Dermis microvascular lymphatic vessel endothelial cell (primary cell): ENCODE measurements around the gene OR2A7. TPM values are rescaled to one million over a fixed set of nuclear protein-coding genes. Genes with fewer than 3 reads are reported as not detected.
"Not testable (repeated sequence)": the region's sequence is repeated elsewhere in the genome, so short reads cannot be mapped to it uniquely, and the experiment has no call there.

Experiments
- DNase-seq, 2 donors: peaks; one replicate each; pipeline versions ENCODE4 v3.0.0 to v3.0.0-alpha.2; 2010; ENCODE audit warnings: low read depth in 2 of 2
- total RNA-seq: library from RNA; depleted of rRNA; stranded (reverse); fragments of >200 nt; gene quantifications from 2 replicates; pipeline ENCODE4 v1.2.1, GENCODE V29; 2014

Gene OR2A7, protein sequence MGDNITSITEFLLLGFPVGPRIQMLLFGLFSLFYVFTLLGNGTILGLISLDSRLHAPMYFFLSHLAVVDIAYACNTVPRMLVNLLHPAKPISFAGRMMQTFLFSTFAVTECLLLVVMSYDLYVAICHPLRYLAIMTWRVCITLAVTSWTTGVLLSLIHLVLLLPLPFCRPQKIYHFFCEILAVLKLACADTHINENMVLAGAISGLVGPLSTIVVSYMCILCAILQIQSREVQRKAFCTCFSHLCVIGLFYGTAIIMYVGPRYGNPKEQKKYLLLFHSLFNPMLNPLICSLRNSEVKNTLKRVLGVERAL
- total RNA-seq = under 0.01 TPM in 1 of 2 replicates, not detected in the other

DNA sequence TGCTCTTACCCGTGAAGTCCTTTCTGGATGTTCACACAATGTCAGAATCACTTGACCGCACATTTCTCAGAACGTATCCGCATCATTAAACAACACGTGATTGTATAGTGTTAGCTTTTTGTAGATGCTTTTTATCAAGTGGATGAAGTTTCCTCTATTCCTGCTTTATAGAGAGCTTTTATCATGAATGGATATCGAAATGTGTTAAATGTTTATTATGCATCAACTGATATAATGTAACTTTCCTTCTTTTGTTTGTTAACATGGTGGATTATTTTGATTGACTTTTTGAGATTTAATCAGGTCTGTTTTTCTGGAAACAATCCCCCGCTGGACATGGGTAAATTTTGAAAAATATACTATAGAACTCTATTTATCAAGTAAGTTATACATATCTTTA, at the start of gene OR2A7:
Gene OR2A7 (minus strand): TSS at position 101 of the 400 bp plus-strand sequence. CDS start 5,164 bp downstream, outside the sequence.
- DNase-seq = not testable (repeated sequence)

- not testable (repeated sequence) for DNase-seq
These were observed 47.4 kb upstream of the OR2A7 start, which contains the start of gene OR2A1 for GRCh38 chr7:144311872-144312469. Gene OR2A1 (plus strand): TSS chr7:144312419. CDS start chr7:144318125, 5,706 bp downstream.

DNA sequence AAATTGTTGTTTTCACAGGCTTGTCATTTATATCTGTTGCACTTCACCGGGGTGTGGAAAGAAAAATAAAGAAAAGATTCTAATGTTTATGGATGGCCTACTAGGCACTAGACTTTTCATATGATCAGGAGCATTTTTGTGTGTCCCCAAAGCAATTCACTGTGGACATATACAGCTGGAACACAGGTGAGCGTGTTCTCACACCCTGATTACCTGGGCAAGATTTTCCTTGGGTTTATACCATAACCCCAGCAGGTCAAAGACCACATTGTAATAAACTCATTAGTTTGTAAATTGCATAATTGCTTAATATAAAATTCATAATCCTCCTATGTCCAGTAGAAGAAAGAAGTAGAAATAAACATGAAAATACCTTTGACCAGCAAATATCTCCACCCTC, 46.6 kb upstream of the OR2A7 start:
- not testable (repeated sequence) for DNase-seq

- not testable (repeated sequence) for DNase-seq
These were observed 45.1 kb upstream of the OR2A7 start for GRCh38 chr7:144309702-144310101.

DNA sequence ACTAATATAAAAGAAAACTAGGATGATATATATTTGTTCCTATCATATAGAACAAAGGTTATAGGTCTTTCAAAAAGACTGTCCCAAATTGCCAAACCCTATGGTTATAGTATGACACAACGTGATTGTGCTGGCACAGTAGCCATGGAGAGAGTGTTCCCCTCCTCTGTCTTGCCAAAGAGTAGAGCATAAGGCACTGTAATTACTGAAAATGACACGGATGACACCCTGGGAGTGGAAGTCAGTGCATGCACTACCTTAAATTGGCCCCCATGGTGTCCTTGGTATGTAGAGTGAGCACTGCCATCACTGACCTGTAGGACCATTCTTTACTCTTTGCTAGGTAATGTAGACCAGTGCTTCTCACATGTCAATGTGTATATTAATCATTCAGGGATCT, 40.6 kb upstream of the OR2A7 start:
- DNase-seq = not testable (repeated sequence)

DNA sequence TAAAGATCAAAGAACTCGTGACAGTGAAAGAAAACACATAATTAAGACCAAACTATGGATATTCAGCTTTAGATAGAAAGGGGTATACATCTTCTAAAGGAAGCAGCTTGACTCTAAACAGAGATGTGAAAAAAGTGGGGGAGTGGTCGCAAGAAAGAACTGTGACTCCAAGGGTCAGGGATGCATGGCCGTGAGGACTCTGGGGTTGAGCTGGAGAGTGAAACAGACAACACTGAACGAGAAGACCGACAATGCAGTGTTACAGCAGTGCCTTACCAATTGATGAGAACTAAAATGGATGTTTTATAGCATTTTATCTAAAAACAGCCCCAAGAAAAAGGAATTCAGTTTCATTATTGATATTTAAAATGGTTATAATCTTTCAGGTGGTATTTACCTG, 39.0 kb upstream of the OR2A7 start:
- not testable (repeated sequence) for DNase-seq

- not testable (repeated sequence) for DNase-seq
These were observed 38.1 kb upstream of the OR2A7 start for GRCh38 chr7:144302578-144303303.

DNA sequence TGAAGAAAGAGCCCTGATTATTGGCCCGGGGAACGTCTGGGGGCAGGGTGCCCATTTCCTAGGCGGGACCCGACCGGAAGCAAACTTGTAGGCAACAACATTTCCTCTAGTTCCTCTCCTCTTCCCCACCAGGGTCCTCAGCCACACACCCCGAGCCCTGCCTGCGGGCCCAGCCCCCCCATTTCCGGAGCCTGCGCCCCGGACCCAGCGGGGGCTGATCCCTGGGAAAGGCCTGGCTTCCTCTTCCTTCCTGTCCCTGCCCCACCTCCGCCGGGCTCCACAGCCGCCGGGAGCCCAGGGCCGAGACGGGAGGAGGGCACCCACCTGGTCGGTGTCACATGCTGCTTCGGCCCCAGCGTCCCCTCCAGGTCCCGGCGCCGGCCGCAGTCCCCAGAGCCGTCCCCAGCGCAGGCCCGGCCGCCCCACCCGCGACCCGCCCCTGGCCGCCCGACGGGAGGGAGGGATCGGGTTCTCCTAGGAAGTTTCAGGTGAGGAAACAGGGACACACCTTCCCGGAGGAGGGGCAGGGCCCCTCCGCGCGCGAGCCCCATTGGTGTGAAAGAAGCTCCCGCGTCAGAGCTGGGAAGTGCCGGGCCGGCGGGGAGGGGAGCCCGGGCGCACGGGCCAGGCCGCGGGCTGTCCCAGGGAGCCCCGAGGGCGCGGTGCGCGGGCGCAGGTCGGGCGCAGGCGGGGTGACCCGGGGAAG, 29.4 kb upstream of the OR2A7 start:
- not testable (repeated sequence) for DNase-seq

DNA sequence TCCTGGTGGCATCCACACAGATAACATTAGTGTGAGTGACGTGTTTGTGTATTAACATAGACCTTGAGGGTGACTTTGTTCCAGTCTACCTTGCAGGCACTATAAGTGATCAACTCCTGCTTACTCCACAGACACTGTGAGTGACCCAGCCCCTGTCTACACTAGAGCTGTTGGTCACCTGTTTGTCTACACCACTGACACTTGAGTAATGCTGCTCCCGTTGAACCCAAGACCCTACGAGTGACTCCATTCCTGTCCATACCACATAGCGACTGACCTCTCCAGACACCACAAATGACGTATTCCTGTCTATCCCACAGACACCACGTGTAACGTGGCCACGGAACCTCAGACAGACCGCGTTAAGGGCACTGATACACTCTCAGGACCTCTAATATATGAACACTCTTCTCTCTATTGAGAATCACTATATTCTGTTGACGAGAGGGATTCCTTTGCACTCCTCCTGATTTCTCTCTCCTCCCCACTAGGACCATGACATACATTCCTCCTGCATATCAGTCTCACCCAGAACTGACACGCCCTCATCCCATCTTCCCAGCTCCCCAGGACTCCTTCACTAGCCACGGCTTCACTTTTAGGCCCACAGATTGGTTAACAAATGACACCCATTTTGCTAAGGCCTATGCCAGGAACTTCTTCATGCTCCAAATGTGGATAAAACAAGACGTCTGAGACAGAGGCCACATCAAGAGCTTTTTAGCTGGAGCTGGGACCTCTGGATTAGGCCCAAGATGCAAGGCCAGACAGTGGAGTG, 28.0 kb upstream of the OR2A7 start:
- DNase-seq = not testable (repeated sequence)

- not testable (repeated sequence) for DNase-seq
These were observed 27.0 kb upstream of the OR2A7 start for GRCh38 chr7:144291607-144292006.

- not testable (repeated sequence) for DNase-seq
These were observed 22.7 kb upstream of the OR2A7 start for GRCh38 chr7:144287171-144287784.

DNA sequence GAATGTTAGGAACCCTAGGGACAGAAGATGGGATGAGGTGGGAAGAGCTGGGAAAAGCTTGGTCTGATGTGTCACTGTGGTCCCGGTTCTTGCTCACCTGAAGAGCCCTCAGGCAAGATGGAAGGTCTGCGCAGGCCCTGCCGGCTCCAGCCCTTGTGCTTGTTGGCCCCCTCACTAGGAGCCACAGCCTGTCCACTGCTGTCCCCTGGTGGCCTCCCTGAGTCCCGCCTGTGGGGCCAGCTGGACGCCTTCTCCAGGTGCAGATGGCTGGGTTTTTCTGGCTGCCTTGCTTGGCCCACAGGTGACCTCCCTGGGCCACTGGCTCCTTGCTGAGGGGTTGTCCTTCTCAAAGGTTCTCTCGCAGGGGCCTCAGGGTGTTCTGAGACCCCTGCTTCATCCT, 19.1 kb upstream of the OR2A7 start:
- not testable (repeated sequence) for DNase-seq

GRCh38 chr7:144282490-144282889, 17.9 kb upstream of the OR2A7 start:
- not testable (repeated sequence) for DNase-seq

- not testable (repeated sequence) for DNase-seq
These were observed 17.4 kb upstream of the OR2A7 start for GRCh38 chr7:144281981-144282380.

DNA sequence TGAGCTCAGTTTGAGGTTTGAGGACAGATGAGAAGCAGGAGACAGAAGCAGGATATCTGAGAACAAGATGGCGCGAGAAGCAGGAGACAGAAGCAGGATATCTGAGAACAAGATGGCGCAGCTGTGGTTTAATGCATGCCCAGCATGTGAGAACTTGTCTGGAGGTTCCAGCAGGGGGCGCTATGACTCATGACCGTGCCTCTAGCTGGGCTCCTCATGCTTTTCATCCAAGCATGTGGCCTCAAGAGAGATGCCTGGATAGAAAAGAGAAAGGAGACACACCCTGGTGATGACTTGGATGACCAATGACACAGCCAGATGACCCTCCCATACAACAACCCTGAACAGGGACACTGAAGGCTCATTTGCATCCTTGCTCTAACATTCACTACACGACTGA, 15.4 kb upstream of the OR2A7 start:
- DNase-seq = not testable (repeated sequence)

DNA sequence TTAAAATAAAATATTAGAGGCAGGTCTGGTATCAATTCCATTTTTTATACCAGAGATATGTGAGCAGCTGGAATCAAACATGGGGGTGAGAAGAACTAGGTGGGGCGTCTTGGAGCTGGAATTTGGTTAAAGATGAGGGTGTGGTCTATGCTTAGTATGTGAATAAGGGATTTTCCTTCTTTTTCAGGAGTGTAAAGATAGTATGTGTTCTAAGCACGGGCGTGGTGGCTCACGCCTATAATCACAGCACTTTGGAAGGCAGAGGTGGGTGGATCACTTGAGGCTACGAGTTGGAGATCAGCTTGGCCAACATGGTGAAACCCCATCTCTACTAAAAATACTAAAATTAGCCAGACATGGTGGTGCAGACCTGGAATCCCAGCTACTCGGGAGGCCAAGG, 10.7 kb upstream of the OR2A7 start:
- not testable (repeated sequence) for DNase-seq

- not testable (repeated sequence) for DNase-seq
These were observed 4.6 kb upstream of the OR2A7 start, which contains the start of gene CTAGE8 for GRCh38 chr7:144269188-144269587. Gene CTAGE8 (minus strand): TSS chr7:144269288. CDS start chr7:144269250, 38 bp downstream.

DNA sequence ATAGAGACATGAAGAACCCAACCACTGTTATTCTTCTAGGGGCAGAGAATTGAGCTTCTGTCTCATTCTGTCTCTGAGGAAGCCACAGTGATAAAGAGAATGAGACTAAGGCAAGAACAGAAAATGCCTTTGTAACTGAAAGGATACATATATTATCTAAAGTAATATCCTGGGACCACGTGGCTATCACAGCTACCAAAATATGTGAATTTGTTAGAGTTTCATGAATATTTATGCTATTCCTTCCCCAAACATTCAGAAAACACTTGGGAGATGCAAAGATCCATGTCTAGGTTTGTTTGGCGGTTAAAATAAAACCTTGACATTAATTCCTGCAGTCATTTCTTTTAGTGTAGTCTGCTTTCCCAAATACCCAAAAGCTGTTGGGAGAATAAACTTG, 2.5 kb downstream of the OR2A7 start:
- DNase-seq = not testable (repeated sequence)

GRCh38 chr7:144259067-144259466, 5.5 kb downstream of the OR2A7 start:
- not testable (repeated sequence) for DNase-seq

DNA sequence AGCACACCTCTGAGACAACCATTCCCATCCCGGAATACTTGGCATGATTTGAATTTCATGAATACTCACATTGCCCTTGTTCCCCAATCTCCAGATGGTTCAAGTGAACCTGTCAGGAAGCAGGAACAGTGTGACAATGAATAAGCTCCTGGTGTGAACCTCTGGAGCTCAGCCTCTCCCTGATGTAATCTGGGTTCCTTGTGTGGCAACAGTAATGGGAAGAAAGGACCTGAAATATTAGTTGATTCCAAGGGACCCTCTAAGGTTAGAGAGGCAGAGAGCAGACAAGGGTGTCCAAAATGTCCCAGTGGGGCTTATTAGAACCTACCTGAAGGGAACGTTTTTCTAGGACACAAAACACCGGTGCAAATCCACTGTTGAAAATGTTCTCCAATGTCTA, 8.5 kb downstream of the OR2A7 start:
- DNase-seq = no peak
